ENCODE data around the gene SFTPD.
A peak's percentile ranks its signal among the peaks of the same experiment; 100 is the strongest.

Gene SFTPD

DNA sequence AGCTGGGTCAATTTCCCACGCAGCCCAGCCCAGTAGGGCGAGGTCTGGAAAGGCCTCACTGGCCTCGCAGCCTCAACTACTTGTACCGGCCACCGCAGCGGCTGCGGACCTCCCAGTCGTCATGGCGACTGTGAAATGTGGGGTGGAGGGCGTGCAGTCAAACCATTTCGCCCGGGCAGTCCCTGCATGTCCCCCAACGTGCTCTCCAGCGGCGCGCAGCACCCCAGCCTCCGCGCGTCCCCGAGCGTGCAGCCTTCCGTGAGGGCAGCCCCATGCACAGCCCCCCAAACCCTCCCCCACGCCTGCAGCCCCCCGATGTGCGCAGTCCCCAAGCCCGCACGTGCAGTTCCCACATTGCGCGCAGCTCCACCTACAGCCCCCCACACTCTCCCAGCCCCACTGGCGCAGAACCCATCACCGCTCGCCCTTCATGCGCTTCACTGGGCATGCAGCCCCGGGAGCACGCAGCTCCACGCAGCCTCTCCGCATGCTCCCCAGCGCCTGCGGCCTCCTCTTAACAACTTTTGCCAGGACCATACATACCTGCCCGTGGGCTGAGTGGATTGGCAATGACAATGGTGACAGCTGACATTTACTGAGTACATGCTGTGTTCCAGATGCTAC is 34.5 kb upstream of the SFTPD start:
- TF ChIP-seq CTCF (IDR thresholded peaks at IDR 0.05), result no peak
- DNase-seq (ENCODE audit: low spot score), result no peak
- H3K27ac ChIP-seq, result no peak overlapping the region
- H3K4me3 ChIP-seq, result no peak overlapping the region

- no peak overlapping the region for H3K27ac ChIP-seq
- DNase-seq (ENCODE audit: low spot score), result no peak
- no peak overlapping the region for H3K4me3 ChIP-seq
- TF ChIP-seq CTCF (IDR thresholded peaks at IDR 0.05), result no peak
These were observed 34.0 kb upstream of the SFTPD start for GRCh38 chr10:79982861-79983260.

- DNase-seq (ENCODE audit: low spot score), result no peak
- H3K27ac ChIP-seq, result peak overlapping the region; percentile 81 to 84
These were observed 33.5 kb upstream of the SFTPD start for GRCh38 chr10:79982362-79982800.

DNA sequence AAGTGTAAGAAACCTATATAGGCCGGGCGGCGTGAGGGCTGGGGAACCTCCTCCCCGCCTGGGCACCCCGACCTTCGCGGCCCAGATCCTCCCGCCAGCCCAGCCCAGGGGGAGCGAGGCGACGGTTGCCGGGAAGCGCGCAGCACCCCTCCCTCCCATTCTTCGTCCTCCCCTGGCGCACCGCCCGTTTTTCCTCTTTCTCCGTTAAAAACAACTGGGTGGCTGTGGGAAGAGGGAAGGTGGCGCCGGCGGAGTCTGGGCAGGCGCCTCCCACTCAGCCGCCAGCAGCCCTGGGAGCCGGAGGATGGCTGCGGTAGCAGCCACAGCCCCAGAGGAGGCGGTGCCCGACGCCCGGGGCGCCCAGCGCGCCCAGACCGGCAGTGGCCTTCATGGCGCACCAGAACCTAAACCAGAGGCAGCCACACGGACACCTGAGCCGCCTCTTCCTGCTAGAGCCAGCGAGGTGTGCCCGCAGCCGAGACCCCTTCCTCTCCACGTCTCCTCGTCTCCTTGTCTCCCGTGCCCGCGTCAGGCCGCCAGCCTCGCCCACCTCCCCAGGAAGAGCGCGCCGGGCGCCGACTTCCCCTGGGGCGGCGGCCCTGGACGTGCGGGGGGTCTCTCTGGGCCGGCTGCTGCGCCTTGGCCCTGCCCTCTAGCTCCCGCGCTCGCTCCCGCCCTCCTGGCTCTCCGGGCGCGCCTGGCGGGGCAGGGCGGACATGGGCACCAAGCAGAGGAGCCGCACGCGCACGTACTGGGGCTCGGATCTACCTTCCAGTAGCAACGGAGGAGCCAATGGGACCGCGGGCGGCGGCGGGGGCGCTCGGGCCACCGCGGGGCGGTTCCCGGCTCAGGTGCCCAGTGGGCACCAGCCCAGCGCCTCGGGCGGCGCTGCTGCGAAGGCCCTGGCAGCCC is 32.8 kb upstream of the SFTPD start:
- DNase-seq (ENCODE audit: low spot score), result peak; percentile 74
- TF ChIP-seq CTCF (IDR thresholded peaks at IDR 0.05), result no peak

More at GRCh38 chr10:79982362-79982800, 33.5 kb upstream of the SFTPD start:
- H3K4me3 ChIP-seq, result peak overlapping the region; percentile 81
- TF ChIP-seq CTCF (IDR thresholded peaks at IDR 0.05), result no peak

GRCh38 chr10:79980711-79981110 is 31.8 kb upstream of the SFTPD start:
- no peak overlapping the region for H3K4me3 ChIP-seq
- peak overlapping the region in 1 of 2 donors; percentile 27 for H3K27ac ChIP-seq
- no peak for DNase-seq (ENCODE audit: low spot score)
- TF ChIP-seq CTCF (IDR thresholded peaks at IDR 0.05), result no peak

More for the DNA sequence above, 32.8 kb upstream of the SFTPD start:
- Histone ChIP-seq H3K27ac (peak overlapping the region; percentile 81 to 84), H3K4me3 (peak overlapping the region; percentile 81)

GRCh38 chr10:79979976-79980687 is 31.2 kb upstream of the SFTPD start:
- no peak overlapping the region for H3K4me3 ChIP-seq
- TF ChIP-seq CTCF (IDR thresholded peaks at IDR 0.05), result no peak
- no peak for DNase-seq (ENCODE audit: low spot score)
- H3K27ac ChIP-seq, result peak overlapping the region in 1 of 2 donors; percentile 27

Measured in coronary artery (tissue), 2 donors.